Measurements from ENCODE around the gene NDUFB7. TPM values are rescaled to one million over a fixed set of nuclear protein-coding genes. Genes with fewer than 3 reads are reported as not detected.

The NDUFB7 gene
- total and polyA plus RNA-seq, 9 donors: 105 to 283 (median 131) TPM

GRCh38 chr19:14528419-14529253 lies 43.2 kb downstream of the NDUFB7 start:
- peak overlapping the region; percentile 84 for H3K27ac ChIP-seq (ENCODE audit: low read length)
- H3K36me3 ChIP-seq (ENCODE audit: control insufficient read depth, insufficient read depth, low read length): peaks cover 5% of the 10 kb centered on the region
- peaks cover 22% of the 10 kb centered on the region for H3K4me1 ChIP-seq (ENCODE audit: control insufficient read depth, insufficient read depth, low read length)
- no peak for DNase-seq
- H3K4me3 ChIP-seq (ENCODE audit: low read length): peak overlapping the region; percentile 70
- 25% methylated on average over 23 of the region's 39 CpGs for WGBS (ENCODE audit: insufficient coverage)
- H3K9me3 ChIP-seq (replicated peaks; ENCODE audit: control insufficient read depth, low read depth, low read length): no peaks in the 10 kb centered on the region
- H3K27me3 ChIP-seq (ENCODE audit: control insufficient read depth, insufficient read depth, low read length): no peaks in the 10 kb centered on the region

DNA sequence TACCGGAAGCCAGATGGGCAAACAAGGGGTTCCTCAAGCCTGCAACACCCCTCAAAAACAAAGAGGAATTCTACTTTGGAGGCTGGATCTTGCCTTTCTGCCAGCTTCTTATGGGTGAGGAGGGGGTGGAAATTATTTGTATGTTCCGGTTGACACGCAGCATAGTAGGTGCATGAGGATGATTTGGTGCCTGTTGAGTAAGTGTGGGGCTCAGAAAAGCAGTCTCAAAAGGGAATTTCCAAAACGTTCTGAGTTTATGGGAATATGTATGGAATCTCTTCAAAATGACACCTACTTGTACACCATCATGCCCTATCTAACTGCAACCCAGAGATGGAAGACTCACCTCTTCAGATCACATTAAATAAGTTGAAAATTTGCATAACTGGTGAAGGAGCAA lies 45.4 kb downstream of the NDUFB7 start:
- peaks cover 12% of the 10 kb centered on the region for H3K4me1 ChIP-seq (ENCODE audit: control insufficient read depth, insufficient read depth, low read length)
- no peak overlapping the region for H3K4me3 ChIP-seq (ENCODE audit: low read length)
- DNase-seq: no peak
- H3K36me3 ChIP-seq (ENCODE audit: control insufficient read depth, insufficient read depth, low read length): peaks cover 2% of the 10 kb centered on the region
- H3K27ac ChIP-seq (ENCODE audit: low read length): no peak overlapping the region
- no peaks in the 10 kb centered on the region for H3K27me3 ChIP-seq (ENCODE audit: control insufficient read depth, insufficient read depth, low read length)
- no peaks in the 10 kb centered on the region for H3K9me3 ChIP-seq (replicated peaks; ENCODE audit: control insufficient read depth, low read depth, low read length)
- no CpG with 5 or more reads among the region's 4 CpGs for WGBS (ENCODE audit: insufficient coverage)

- Histone ChIP-seq H3K9me3 (replicated peaks; ENCODE audit: control insufficient read depth, low read depth, low read length) (no peaks in the 10 kb centered on the region), H3K27me3 (ENCODE audit: control insufficient read depth, insufficient read depth, low read length) (no peaks in the 10 kb centered on the region), H3K4me1 (ENCODE audit: control insufficient read depth, insufficient read depth, low read length) (peaks cover 9% of the 10 kb centered on the region), H3K36me3 (ENCODE audit: control insufficient read depth, insufficient read depth, low read length) (peaks cover 2% of the 10 kb centered on the region), H3K4me3 (ENCODE audit: low read length) (no peak overlapping the region), H3K27ac (ENCODE audit: low read length) (no peak overlapping the region)
- 43% methylated on average over 5 of the region's 6 CpGs for WGBS (ENCODE audit: insufficient coverage)
- no peak for DNase-seq
Measured at GRCh38 chr19:14525729-14526128, 46.1 kb downstream of the NDUFB7 start.

- WGBS (ENCODE audit: insufficient coverage): no CpG with 5 or more reads among the region's 4 CpGs
- Histone ChIP-seq H3K36me3 (ENCODE audit: control insufficient read depth, insufficient read depth, low read length) (peaks cover 14% of the 10 kb centered on the region), H3K9me3 (replicated peaks; ENCODE audit: control insufficient read depth, low read depth, low read length) (no peaks in the 10 kb centered on the region), H3K4me1 (ENCODE audit: control insufficient read depth, insufficient read depth, low read length) (peaks cover 27% of the 10 kb centered on the region), H3K27ac (ENCODE audit: low read length) (no peak overlapping the region), H3K27me3 (ENCODE audit: control insufficient read depth, insufficient read depth, low read length) (no peaks in the 10 kb centered on the region), H3K4me3 (ENCODE audit: low read length) (no peak overlapping the region)
- DNase-seq: no peak
Measured at GRCh38 chr19:14520543-14520942, 51.3 kb downstream of the NDUFB7 start.

DNA sequence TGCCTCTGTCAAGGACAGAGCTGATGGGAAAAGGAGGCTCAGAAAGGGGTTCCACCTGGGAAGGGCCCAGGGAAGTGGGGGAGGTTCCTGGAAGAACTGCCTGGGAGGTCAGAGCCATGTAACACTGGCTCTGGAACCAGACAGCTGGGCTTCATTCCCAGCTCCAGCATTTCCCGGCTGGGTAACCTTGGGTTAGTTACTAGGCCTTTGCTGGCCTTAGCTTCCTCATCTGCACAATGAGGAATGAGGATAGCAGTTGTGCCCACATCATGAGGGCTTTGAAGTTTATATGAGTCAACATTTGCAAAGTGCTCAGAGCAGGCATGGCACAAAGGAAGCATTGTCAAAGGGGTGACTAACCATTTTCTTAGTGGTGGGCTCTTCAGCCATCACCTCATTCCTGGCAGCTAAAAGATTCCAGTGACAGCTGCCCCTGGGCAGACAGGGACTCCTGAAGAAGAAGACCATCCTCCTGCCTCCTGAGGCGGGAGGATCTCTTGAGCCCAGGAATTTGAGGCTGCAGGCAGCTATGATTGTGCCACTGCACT lies 51.9 kb downstream of the NDUFB7 start:
- WGBS (ENCODE audit: insufficient coverage): 42% methylated on average over 2 of the region's 2 CpGs
- peaks cover 34% of the 10 kb centered on the region for H3K4me1 ChIP-seq (ENCODE audit: control insufficient read depth, insufficient read depth, low read length)
- H3K27ac ChIP-seq (ENCODE audit: low read length): peak overlapping the region; percentile 93
- peaks cover 20% of the 10 kb centered on the region for H3K36me3 ChIP-seq (ENCODE audit: control insufficient read depth, insufficient read depth, low read length)
- no peaks in the 10 kb centered on the region for H3K9me3 ChIP-seq (replicated peaks; ENCODE audit: control insufficient read depth, low read depth, low read length)
- H3K27me3 ChIP-seq (ENCODE audit: control insufficient read depth, insufficient read depth, low read length): no peaks in the 10 kb centered on the region
- DNase-seq: peak; percentile 49
- H3K4me3 ChIP-seq (ENCODE audit: low read length): no peak overlapping the region

GRCh38 chr19:14519245-14519859 lies 52.5 kb downstream of the NDUFB7 start:
- peak; percentile 64 for DNase-seq
- Histone ChIP-seq H3K4me1 (ENCODE audit: control insufficient read depth, insufficient read depth, low read length) (peaks cover 36% of the 10 kb centered on the region), H3K36me3 (ENCODE audit: control insufficient read depth, insufficient read depth, low read length) (peaks cover 26% of the 10 kb centered on the region), H3K4me3 (ENCODE audit: low read length) (no peak overlapping the region), H3K27ac (ENCODE audit: low read length) (peak overlapping the region; percentile 93), H3K27me3 (ENCODE audit: control insufficient read depth, insufficient read depth, low read length) (no peaks in the 10 kb centered on the region), H3K9me3 (replicated peaks; ENCODE audit: control insufficient read depth, low read depth, low read length) (no peaks in the 10 kb centered on the region)
- 68% methylated on average over 9 of the region's 22 CpGs for WGBS (ENCODE audit: insufficient coverage)

DNA sequence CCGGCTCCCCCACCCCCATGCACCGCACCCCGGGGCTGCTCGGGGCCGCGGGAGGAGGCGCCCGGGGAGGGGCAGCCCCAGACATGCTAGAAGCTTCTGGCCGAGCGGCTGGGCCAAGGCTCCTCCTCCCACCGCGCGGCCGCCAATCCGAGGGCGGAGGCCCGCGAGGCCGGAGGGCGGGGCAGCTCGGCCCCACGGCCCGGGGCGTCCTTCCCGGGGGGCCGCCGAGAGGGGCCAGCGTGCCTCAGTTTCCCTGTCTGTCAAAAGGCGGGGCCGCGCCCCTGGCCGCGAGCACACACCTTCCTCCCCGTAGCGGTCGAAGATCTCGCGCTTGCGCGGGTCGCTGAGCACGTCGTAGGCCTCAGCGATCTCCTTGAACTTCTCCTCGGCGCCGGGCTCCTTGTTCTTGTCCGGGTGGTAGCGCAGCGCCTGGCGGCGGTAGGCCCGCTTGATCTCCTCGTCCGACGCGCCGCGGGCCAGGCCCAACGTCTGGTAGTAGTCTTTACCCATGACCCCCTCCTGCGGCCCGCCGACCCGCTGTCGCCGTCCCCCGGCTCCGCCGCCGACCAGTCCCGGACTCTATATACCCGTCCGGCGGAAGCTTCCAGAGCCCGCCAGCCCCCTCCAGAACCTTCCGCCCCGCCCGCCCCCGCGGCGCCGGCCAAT lies 53.9 kb downstream of the NDUFB7 start, which contains the start of gene DNAJB1:
Gene DNAJB1, minus strand, starts transcription at position 558 of the 666 bp plus-strand sequence. Its CDS starts 48 bp downstream, at position 510.
- Histone ChIP-seq H3K9me3 (replicated peaks; ENCODE audit: control insufficient read depth, low read depth, low read length) (no peaks in the 10 kb centered on the region), H3K4me1 (ENCODE audit: control insufficient read depth, insufficient read depth, low read length) (peaks cover 36% of the 10 kb centered on the region), H3K27me3 (ENCODE audit: control insufficient read depth, insufficient read depth, low read length) (no peaks in the 10 kb centered on the region), H3K36me3 (ENCODE audit: control insufficient read depth, insufficient read depth, low read length) (peaks cover 35% of the 10 kb centered on the region), H3K4me3 (ENCODE audit: low read length) (peak within 1 kb of the TSS; percentile 98), H3K27ac (ENCODE audit: low read length) (peak within 1 kb of the TSS; percentile 99)
- WGBS (ENCODE audit: insufficient coverage): under 1% methylated on average over 74 of the region's 82 CpGs
- DNase-seq: peak; percentile 93

DNA sequence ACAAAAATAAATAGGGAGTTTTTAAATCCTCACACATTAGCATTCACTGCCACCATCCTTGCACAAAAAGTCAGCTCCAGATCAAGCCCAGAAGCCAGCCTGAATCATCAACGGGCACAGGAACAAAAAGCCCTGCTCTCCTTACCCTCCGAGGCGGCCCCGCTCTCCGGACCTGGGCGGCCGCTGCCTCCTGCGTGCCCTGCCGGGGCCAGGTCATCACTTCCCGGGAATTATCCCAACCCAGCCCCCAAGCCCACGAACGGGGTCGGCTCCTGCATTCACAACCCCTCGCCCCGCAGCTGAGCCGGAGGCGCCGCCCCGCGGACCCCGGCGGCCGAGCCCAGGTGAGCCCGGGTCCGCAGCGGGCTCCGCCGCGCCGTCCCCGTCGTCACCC lies 54.4 kb downstream of the NDUFB7 start:
- H3K9me3 ChIP-seq (replicated peaks; ENCODE audit: control insufficient read depth, low read depth, low read length): no peaks in the 10 kb centered on the region
- DNase-seq: peak; percentile 52
- peak overlapping the region; percentile 98 for H3K4me3 ChIP-seq (ENCODE audit: low read length)
- H3K36me3 ChIP-seq (ENCODE audit: control insufficient read depth, insufficient read depth, low read length): peaks cover 37% of the 10 kb centered on the region
- peak overlapping the region; percentile 78 for H3K27ac ChIP-seq (ENCODE audit: low read length)
- no peaks in the 10 kb centered on the region for H3K27me3 ChIP-seq (ENCODE audit: control insufficient read depth, insufficient read depth, low read length)
- WGBS (ENCODE audit: insufficient coverage): 0% methylated on average over 32 of the region's 32 CpGs
- H3K4me1 ChIP-seq (ENCODE audit: control insufficient read depth, insufficient read depth, low read length): peaks cover 36% of the 10 kb centered on the region

GRCh38 chr19:14516746-14517438 lies 55.0 kb downstream of the NDUFB7 start:
- H3K27ac ChIP-seq (ENCODE audit: low read length): peak overlapping the region; percentile 78
- DNase-seq: no peak
- peaks cover 37% of the 10 kb centered on the region for H3K36me3 ChIP-seq (ENCODE audit: control insufficient read depth, insufficient read depth, low read length)
- H3K9me3 ChIP-seq (replicated peaks; ENCODE audit: control insufficient read depth, low read depth, low read length): no peaks in the 10 kb centered on the region
- H3K4me1 ChIP-seq (ENCODE audit: control insufficient read depth, insufficient read depth, low read length): peaks cover 36% of the 10 kb centered on the region
- H3K27me3 ChIP-seq (ENCODE audit: control insufficient read depth, insufficient read depth, low read length): no peaks in the 10 kb centered on the region
- peak overlapping the region; percentile 98 for H3K4me3 ChIP-seq (ENCODE audit: low read length)
- 45% methylated on average over 16 of the region's 22 CpGs for WGBS (ENCODE audit: insufficient coverage)

All from muscle of leg (tissue), 11 donors.